H1 (cell line): Measurements from ENCODE around the gene BCL2L11. TPM values are rescaled to one million over a fixed set of nuclear protein-coding genes. Genes with fewer than 3 reads are reported as not detected.

Experiments used
- CTCF ChIA-PET: fragments of 300-600 bp; sonication (Branson Sonifier 250); formaldehyde crosslinking; loops from one replicate; lab custom pipeline; 2021; ENCODE audit not compliant: partially characterized antibody; lab: Charles Lee
- POLR2A ChIA-PET: fragments of 300-600 bp; sonication (Branson Sonifier 250); formaldehyde crosslinking; loops from one replicate; lab custom pipeline; 2021; ENCODE audit warnings: inconsistent platforms; ENCODE audit not compliant: partially characterized antibody; lab: Charles Lee
- DNase-seq, 2 experiments: peaks; one replicate each; pipeline versions ENCODE4 v3.0.0 to v3.0.0-alpha.2; 2010 to 2022; ENCODE audit warnings: low spot score in 2 of 2, low read depth in 1 of 2, mixed read lengths in 1 of 2
- FAIRE-seq: peaks from 2 replicates; lab custom pipeline; 2011; peaks lifted over from hg19 to GRCh38; lab: Jason Lieb, UNC
- H2AFZ ChIP-seq: 2 replicates; pipeline ENCODE4 v1.8.1; 2012; ENCODE audit warnings: low read length, inconsistent platforms
- H2AK5ac ChIP-seq: 2 replicates; pipeline ENCODE4 v1.6.1; 2013; ENCODE audit warnings: low read depth, low read length
- H2BK120ac ChIP-seq: replicated peaks from 2 replicates; pipeline ENCODE3; 2013; ENCODE audit warnings: low read depth, low read length, inconsistent platforms
- H2BK12ac ChIP-seq: 2 replicates; pipeline ENCODE4 v1.6.1; 2013; ENCODE audit warnings: low read depth, low read length
- H2BK15ac ChIP-seq: 2 replicates; pipeline ENCODE4 v1.6.1; 2013; ENCODE audit warnings: low read length
- H2BK20ac ChIP-seq: 2 replicates; pipeline ENCODE4 v1.6.1; 2013; ENCODE audit warnings: low read length
- H2BK5ac ChIP-seq: 2 replicates; pipeline ENCODE4 v1.6.1; 2013; ENCODE audit warnings: low read depth, low read length
- H3K14ac ChIP-seq: 2 replicates; pipeline ENCODE4 v1.6.1; 2013; ENCODE audit warnings: inconsistent platforms; ENCODE audit not compliant: insufficient read length
- H3K18ac ChIP-seq: 2 replicates; pipeline ENCODE4 v1.6.1; 2013; ENCODE audit warnings: low read length; ENCODE audit errors: extremely low read depth
- H3K23ac ChIP-seq: 2 replicates; pipeline ENCODE4 v1.6.1; 2013; ENCODE audit warnings: inconsistent platforms; ENCODE audit not compliant: insufficient read length
- H3K23me2 ChIP-seq: 2 replicates; pipeline ENCODE4 v1.6.1; 2013; ENCODE audit warnings: low read depth, low read length
- H3K27ac ChIP-seq: 2 replicates; pipeline ENCODE4 v1.6.1; 2011; ENCODE audit warnings: low read depth, low read length, inconsistent platforms
- H3K27me3 ChIP-seq, 4 experiments: replicated peaks in 1 of 4; 1 replicate in 1 of 4; 2 replicates in 3 of 4; pipeline versions ENCODE4 v1.6.1 to v1.8.1; 2011 to 2013; ENCODE audit warnings: low read length in 3 of 4, mild to moderate bottlenecking in 3 of 4, inconsistent platforms in 2 of 4, mixed read lengths in 2 of 4, moderate library complexity in 1 of 4; ENCODE audit not compliant: control insufficient read depth in 3 of 4, insufficient read depth in 3 of 4; ENCODE audit errors: extremely low read depth in 1 of 4
- H3K36me3 ChIP-seq, 4 experiments: 2 replicates each; pipeline versions ENCODE4 v1.6.1 to v1.8.1; 2011 to 2013; ENCODE audit warnings: mild to moderate bottlenecking in 4 of 4, low read length in 3 of 4, moderate library complexity in 2 of 4, control low read depth in 1 of 4, inconsistent platforms in 1 of 4; ENCODE audit not compliant: insufficient read depth in 4 of 4, control insufficient read depth in 2 of 4
- H3K4ac ChIP-seq: replicated peaks from 2 replicates; pipeline ENCODE3; 2013; ENCODE audit warnings: low read length, low read depth, mixed read lengths, inconsistent platforms; ENCODE audit not compliant: insufficient read length
- H3K4me1 ChIP-seq, 4 experiments: replicated peaks in 1 of 4; 1 replicate in 1 of 4; 2 replicates in 3 of 4; pipeline versions ENCODE4 v1.6.1 to v1.8.1; 2011 to 2013; ENCODE audit warnings: low read length in 3 of 4, inconsistent platforms in 2 of 4, mixed read lengths in 1 of 4; ENCODE audit not compliant: insufficient read depth in 4 of 4, control insufficient read depth in 3 of 4
- H3K4me2 ChIP-seq, 2 experiments: 2 replicates each; pipeline versions ENCODE4 v1.6.1 to v1.8.1; 2011 to 2013; ENCODE audit warnings: low read depth in 2 of 2, low read length in 2 of 2, control low read depth in 1 of 2, inconsistent platforms in 1 of 2, mild to moderate bottlenecking in 1 of 2; ENCODE audit not compliant: insufficient read depth in 1 of 2
- H3K4me3 ChIP-seq, 4 experiments: fragments of 200-600, 300-600 bp in 1 of 4; sonication (generic), shearing (Covaris generic), sonication (Bioruptor Twin) in 1 of 4; 2 replicates each; pipeline versions ENCODE4 v1.5.1 to v1.8.1; 2011 to 2016; ENCODE audit warnings: low read length in 4 of 4, low read depth in 3 of 4, control low read depth in 2 of 4, inconsistent platforms in 2 of 4, mild to moderate bottlenecking in 2 of 4, mixed read lengths in 1 of 4, moderate library complexity in 1 of 4; ENCODE audit not compliant: insufficient read depth in 2 of 4; ENCODE audit errors: extremely low read depth in 1 of 4
- H3K56ac ChIP-seq: replicated peaks from 2 replicates; pipeline ENCODE3; 2013; ENCODE audit warnings: low read depth, mild to moderate bottlenecking, mixed read lengths, low read length, inconsistent platforms; ENCODE audit not compliant: insufficient read length
- H3K79me1 ChIP-seq: 2 replicates; pipeline ENCODE4 v1.6.1; 2013; ENCODE audit warnings: low read depth, low read length, control low read depth
- H3K79me2 ChIP-seq, 2 experiments: 2 replicates each; pipeline versions ENCODE4 v1.6.1 to v1.8.1; 2012 to 2013; ENCODE audit warnings: low read length in 2 of 2, mild to moderate bottlenecking in 2 of 2, inconsistent platforms in 1 of 2; ENCODE audit not compliant: insufficient read depth in 2 of 2, control insufficient read depth in 1 of 2
- H3K9ac ChIP-seq, 4 experiments: replicated peaks in 1 of 4; 1 replicate in 1 of 4; 2 replicates in 3 of 4; pipeline versions ENCODE4 v1.6.1 to v1.8.1; 2011 to 2013; ENCODE audit warnings: low read depth in 3 of 4, low read length in 3 of 4, control low read depth in 2 of 4, mild to moderate bottlenecking in 2 of 4, moderate library complexity in 2 of 4, inconsistent platforms in 1 of 4; ENCODE audit errors: extremely low read depth in 1 of 4
- H3K9me3 ChIP-seq, 2 experiments: 2 replicates each; pipeline versions ENCODE4 v1.6.1 to v1.8.1; 2012 to 2013; ENCODE audit warnings: mild to moderate bottlenecking in 2 of 2, moderate library complexity in 2 of 2, control low read depth in 1 of 2, inconsistent platforms in 1 of 2, low read depth in 1 of 2, low read length in 1 of 2, mixed read lengths in 1 of 2; ENCODE audit not compliant: insufficient read depth in 2 of 2
- H4K20me1 ChIP-seq, 2 experiments: replicated peaks in 1 of 2; 2 replicates each; pipeline versions ENCODE3 to v1.8.1; 2011 to 2013; ENCODE audit warnings: inconsistent platforms in 2 of 2, low read length in 2 of 2, mild to moderate bottlenecking in 1 of 2; ENCODE audit not compliant: insufficient read depth in 2 of 2, control insufficient read depth in 1 of 2
- H4K5ac ChIP-seq: 2 replicates; pipeline ENCODE4 v1.6.1; 2013; ENCODE audit warnings: low read length, low read depth, mixed read lengths, inconsistent platforms; ENCODE audit not compliant: insufficient read length
- H4K8ac ChIP-seq: 2 replicates; pipeline ENCODE4 v1.8.0; 2013; ENCODE audit warnings: mild to moderate bottlenecking, moderate library complexity, low read length, inconsistent platforms; ENCODE audit not compliant: insufficient read depth; ENCODE audit errors: extremely low read depth
- H4K91ac ChIP-seq: replicated peaks from 2 replicates; pipeline ENCODE3; 2013; ENCODE audit warnings: low read length, mixed read lengths, inconsistent platforms; ENCODE audit not compliant: insufficient read length
- NANOG ChIP-seq: IDR thresholded peaks from 2 replicates; pipeline ENCODE4 v1.6.1; 2011; ENCODE audit warnings: low read length, low read depth, mild to moderate bottlenecking, inconsistent platforms; ENCODE audit not compliant: insufficient read depth, poor library complexity, severe bottlenecking
- PHF8 ChIP-seq: fragments of 200-600 bp; sonication (generic); conservative IDR thresholded peaks from 2 replicates; pipeline ENCODE4 v1.7.1; 2012; ENCODE audit warnings: low read depth, mild to moderate bottlenecking, inconsistent platforms, low read length, moderate library complexity
- POU5F1 ChIP-seq: IDR thresholded peaks from 2 replicates; pipeline ENCODE4 v1.6.1; 2011; ENCODE audit warnings: low read depth, mild to moderate bottlenecking, low read length, moderate library complexity
- SIN3A ChIP-seq, 2 experiments: IDR thresholded peaks in 1 of 2; conservative IDR thresholded peaks in 1 of 2; 2 replicates each; pipeline ENCODE4 v1.6.1; 2011 to 2012; ENCODE audit warnings: low read length in 2 of 2, improper control_type of control experiment in 1 of 2, low read depth in 1 of 2, mild to moderate bottlenecking in 1 of 2
- TEAD4 ChIP-seq: IDR thresholded peaks from 2 replicates; pipeline ENCODE4 v1.6.1; 2012; ENCODE audit warnings: low read depth, low read length, inconsistent platforms, mixed read lengths
- WGBS, 2 experiments: shearing (Covaris generic) in 1 of 2; methylation state at CpG; one replicate each; pipeline versions ENCODE4 v1.1.6 to v1.1.7; 2013 to 2015; ENCODE audit warnings: low lambda C conversion rate in 2 of 2, mixed read lengths in 2 of 2, inconsistent platforms in 1 of 2, low coverage in 1 of 2, missing lambda C conversion rate in 1 of 2; ENCODE audit not compliant: insufficient replicate concordance in 2 of 2, insufficient coverage in 1 of 2, insufficient read length in 1 of 2; ENCODE audit errors: extremely low coverage in 1 of 2, missing lambda C conversion rate in 1 of 2; 5-methylcytosine and 5-hydroxymethylcytosine counted together
- polyA plus RNA-seq, 7 experiments: library from polyadenylated mRNA; depleted of rRNA in 3 of 7; stranded (reverse) in 5 of 7; unstranded in 2 of 7; fragments of >200 nt in 5 of 7; fragments of 200-250 nt in 2 of 7; gene quantifications; 1 replicate in 5 of 7; 2 replicates in 1 of 7; 4 replicates in 1 of 7; pipeline versions ENCODE4 v1.2.1 to v1.2.3, GENCODE V29; 2011 to 2013; ENCODE audit warnings: missing spikeins in 2 of 7, mixed read lengths in 2 of 7
- total RNA-seq: library from RNA; stranded (reverse); fragmentation: NEBNext Ultra II Directional; extraction: Animal tissue kit (Norgen Biotek cat#: 25700); gene quantifications from 2 replicates; pipeline ENCODE4 v1.2.1, GENCODE V29; 2021

Gene BCL2L11
- total and polyA plus RNA-seq, 2 of the 8 experiments (the other 6 are each of a cell fraction or from before 2014, with no cell fraction given): 7.5 to 22.9 TPM

DNA sequence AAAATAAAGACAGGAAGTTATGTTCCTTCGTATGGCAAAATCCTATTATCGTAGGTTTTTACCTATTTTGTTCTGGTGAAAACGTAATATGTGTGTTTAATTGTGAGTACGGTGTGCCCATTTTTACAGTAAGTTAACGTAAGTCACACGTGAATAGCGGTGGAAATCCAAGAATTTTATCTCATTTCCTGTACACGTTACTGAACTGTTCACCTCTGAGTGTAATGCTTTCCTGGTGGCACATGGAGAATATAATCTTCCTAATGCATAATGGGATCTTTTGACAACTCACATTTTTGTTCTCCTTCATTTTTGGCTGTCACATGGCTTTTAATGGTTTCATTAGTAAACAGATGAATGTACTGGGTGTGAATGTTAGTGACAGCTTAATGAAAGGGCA lies 28.2 kb downstream of the BCL2L11 start:
- H2AFZ ChIP-seq: no peak overlapping the region
- TF ChIP-seq POU5F1: no peak
- TF ChIP-seq PHF8: no peak
- TF ChIP-seq NANOG: no peak
- no peak for TF ChIP-seq SIN3A (conservative IDR thresholded peaks at IDR 0.05 in 1 of 2, IDR thresholded peaks at IDR 0.05 in 1 of 2; ENCODE audit: low read depth in 1 of 2, low read length in 2 of 2)
- no peak for TF ChIP-seq TEAD4
- 94% methylated on average over 8 of the region's 8 CpGs; no CpG with 5 or more reads in 1 of the 2 experiments for WGBS, 2 experiments
- ChIA-PET POLR2A (no interaction called here), CTCF (interaction anchor here (0.7 to 0.8 kb wide), 2 partner anchors 38 to 79 kb away, joined by 3 to 5 read pairs; no protein-coding TSS in a partner anchor)
- no peak overlapping the region for H2BK12ac ChIP-seq
- no peak overlapping the region for H3K14ac ChIP-seq
- H3K79me2 ChIP-seq: peaks cover 2 to 22% of the 10 kb centered on the region in 2 experiments; a peak in 3 of 4 replicates
- no peak overlapping the region for H4K8ac ChIP-seq
- H4K20me1 ChIP-seq: peaks cover 4 to 9% of the 10 kb centered on the region in 2 experiments
- H2AK5ac ChIP-seq: no peak overlapping the region
- no peak overlapping the region for H3K56ac ChIP-seq
- H2BK15ac ChIP-seq: no peak overlapping the region
- H3K4me1 ChIP-seq: peaks cover 0 to 3% (median 1%) of the 10 kb centered on the region in 4 experiments; a peak in 1 of 7 replicates
- H3K79me1 ChIP-seq: peaks cover 7% of the 10 kb centered on the region
- H3K4ac ChIP-seq: no peak overlapping the region
- no peaks in the 10 kb centered on the region for H3K9me3 ChIP-seq
- no peak for DNase-seq
- no peak for FAIRE-seq
- no peak overlapping the region for H3K4me2 ChIP-seq
- H3K18ac ChIP-seq: no peak overlapping the region
- no peak overlapping the region for H4K5ac ChIP-seq
- H4K91ac ChIP-seq: no peak overlapping the region
- no peak overlapping the region for H2BK5ac ChIP-seq
- H3K27me3 ChIP-seq: no peaks in the 10 kb centered on the region; a peak in 1 of 7 replicates
- no peak overlapping the region for H2BK20ac ChIP-seq
- H3K4me3 ChIP-seq: no peak overlapping the region
- H2BK120ac ChIP-seq: no peak overlapping the region
- H3K9ac ChIP-seq: no peak overlapping the region
- H3K27ac ChIP-seq: no peak overlapping the region
- peaks cover 0 to 37% (median 6%) of the 10 kb centered on the region in 4 experiments; a peak in 5 of 8 replicates for H3K36me3 ChIP-seq
- no peaks in the 10 kb centered on the region for H3K23me2 ChIP-seq
- H3K23ac ChIP-seq: no peak overlapping the region
